Measurements from ENCODE around the gene GKAP1.

GKAP1 gene

GRCh38 chr9:83691492-83691891 is 126.1 kb downstream of the GKAP1 start:
- no peaks in the 10 kb centered on the region for H3K9me3 Mint-ChIP-seq
- no peaks in the 10 kb centered on the region for H3K27me3 Mint-ChIP-seq
- peaks cover 64% of the 10 kb centered on the region for H3K4me1 Mint-ChIP-seq
- H3K27ac Mint-ChIP-seq (ENCODE audit: low read depth) = no peak overlapping the region
- no peak for ATAC-seq (replicated peaks; ENCODE audit: extremely low read depth, poor library complexity, severe bottlenecking)
- no peak for DNase-seq (ENCODE audit: low spot score in 2 of 2)
- peaks cover 6% of the 10 kb centered on the region for H3K36me3 Mint-ChIP-seq (ENCODE audit: insufficient read depth)
- no peak overlapping the region for H3K4me3 Mint-ChIP-seq
